H9 (cell line): Measurements from ENCODE around the gene CAPN3. TPM values are rescaled to one million over a fixed set of nuclear protein-coding genes. Genes with fewer than 3 reads are reported as not detected.

Experiments used
- DNase-seq: peaks from one replicate; pipeline ENCODE4 v3.0.0-alpha.2; 2017
- H2AFZ ChIP-seq: one replicate; pipeline ENCODE4 v1.6.1; 2013; ENCODE audit warnings: mild to moderate bottlenecking, low read length, control low read depth, moderate library complexity
- H2AK5ac ChIP-seq: 2 replicates; pipeline ENCODE4 v1.6.1; 2013; ENCODE audit warnings: low read length, control low read depth, mixed read lengths; ENCODE audit not compliant: insufficient read length
- H2BK120ac ChIP-seq: one replicate; pipeline ENCODE4 v1.6.1; 2013; ENCODE audit warnings: low read depth, mild to moderate bottlenecking, low read length, control low read depth, inconsistent platforms; ENCODE audit not compliant: poor library complexity, severe bottlenecking
- H2BK12ac ChIP-seq: 2 replicates; pipeline ENCODE4 v1.6.1; 2013; ENCODE audit warnings: low read length, control low read depth, mixed read lengths, low read depth; ENCODE audit not compliant: insufficient read length
- H2BK15ac ChIP-seq: 2 replicates; pipeline ENCODE4 v1.6.1; 2013; ENCODE audit warnings: low read depth, low read length, control low read depth
- H2BK20ac ChIP-seq: one replicate; pipeline ENCODE4 v1.6.1; 2013; ENCODE audit warnings: low read depth, mild to moderate bottlenecking, low read length, control low read depth, inconsistent platforms; ENCODE audit not compliant: poor library complexity, severe bottlenecking
- H2BK5ac ChIP-seq: 2 replicates; pipeline ENCODE4 v1.6.1; 2013; ENCODE audit warnings: low read length, control low read depth, mixed read lengths; ENCODE audit not compliant: insufficient read length
- H3K14ac ChIP-seq: 2 replicates; pipeline ENCODE4 v1.6.1; 2013; ENCODE audit warnings: low read length, control low read depth; ENCODE audit not compliant: insufficient read depth
- H3K18ac ChIP-seq: 2 replicates; pipeline ENCODE4 v1.6.1; 2013; ENCODE audit warnings: low read depth, mild to moderate bottlenecking, mixed read lengths, low read length, control low read depth; ENCODE audit not compliant: insufficient read length
- H3K23ac ChIP-seq: 2 replicates; pipeline ENCODE4 v1.6.1; 2013; ENCODE audit warnings: low read length, control low read depth, mixed read lengths, low read depth; ENCODE audit not compliant: insufficient read length
- H3K23me2 ChIP-seq: 2 replicates; pipeline ENCODE4 v1.6.1; 2013; ENCODE audit warnings: low read depth, mild to moderate bottlenecking, mixed read lengths, low read length, control low read depth; ENCODE audit not compliant: insufficient read length, poor library complexity, severe bottlenecking
- H3K27ac ChIP-seq: 2 replicates; pipeline ENCODE4 v1.5.1; 2013; ENCODE audit warnings: low read length, control low read depth, mixed read lengths, low read depth; ENCODE audit not compliant: insufficient read length
- H3K27me3 ChIP-seq: 2 replicates; pipeline ENCODE4 v1.6.1; 2013; ENCODE audit warnings: low read length, control low read depth, inconsistent platforms; ENCODE audit not compliant: insufficient read depth
- H3K4ac ChIP-seq: 2 replicates; pipeline ENCODE4 v1.6.1; 2013; ENCODE audit warnings: low read depth, mild to moderate bottlenecking, control low read depth, inconsistent platforms, low read length, moderate library complexity
- H3K4me1 ChIP-seq: 2 replicates; pipeline ENCODE4 v1.6.1; 2013; ENCODE audit warnings: low read length, control low read depth, inconsistent platforms; ENCODE audit not compliant: insufficient read depth
- H3K4me2 ChIP-seq: 2 replicates; pipeline ENCODE4 v1.6.1; 2013; ENCODE audit warnings: low read length, control low read depth, mixed read lengths; ENCODE audit not compliant: insufficient read length, insufficient read depth
- H3K56ac ChIP-seq: 2 replicates; pipeline ENCODE4 v1.6.1; 2013; ENCODE audit warnings: low read depth, mild to moderate bottlenecking, mixed read lengths, low read length, control low read depth; ENCODE audit not compliant: insufficient read length
- H3K79me1 ChIP-seq: 2 replicates; pipeline ENCODE4 v1.6.1; 2013; ENCODE audit warnings: low read depth, mild to moderate bottlenecking, moderate library complexity, low read length, control low read depth, inconsistent platforms; ENCODE audit not compliant: insufficient read depth, poor library complexity, severe bottlenecking
- H3K79me2 ChIP-seq: 2 replicates; pipeline ENCODE4 v1.6.1; 2013; ENCODE audit warnings: low read length, control low read depth, inconsistent platforms; ENCODE audit not compliant: insufficient read depth
- H3K9ac ChIP-seq: 2 replicates; pipeline ENCODE4 v1.6.1; 2013; ENCODE audit warnings: low read length, control low read depth, mixed read lengths; ENCODE audit not compliant: insufficient read length; ENCODE audit errors: extremely low read depth
- H3K9me3 ChIP-seq: one replicate; pipeline ENCODE4 v1.6.1; 2013; ENCODE audit warnings: low read depth, low read length, inconsistent platforms; ENCODE audit not compliant: control insufficient read depth
- H3T11ph ChIP-seq: one replicate; pipeline ENCODE4 v1.6.1; 2013; ENCODE audit warnings: mild to moderate bottlenecking, low read length, control low read depth, inconsistent platforms
- H4K20me1 ChIP-seq: one replicate; pipeline ENCODE4 v1.6.1; 2013; ENCODE audit not compliant: control insufficient read depth, insufficient read length, insufficient read depth
- H4K5ac ChIP-seq: 2 replicates; pipeline ENCODE4 v1.6.1; 2013; ENCODE audit warnings: low read depth, mild to moderate bottlenecking, mixed read lengths, low read length, control low read depth; ENCODE audit not compliant: insufficient read length
- H4K8ac ChIP-seq: replicated peaks from 2 replicates; pipeline ENCODE4 v1.6.1; 2013; ENCODE audit warnings: low read length, control low read depth, mixed read lengths, low read depth; ENCODE audit not compliant: insufficient read length
- H4K91ac ChIP-seq: 2 replicates; pipeline ENCODE4 v1.6.1; 2013; ENCODE audit warnings: low read depth, mild to moderate bottlenecking, moderate library complexity, mixed read lengths, low read length, control low read depth; ENCODE audit not compliant: insufficient read length
- H3K27ac Mint-ChIP-seq, 3 experiments: 2 replicates in 2 of 3; 3 replicates in 1 of 3; pipeline ENCODE4 v1.8.0; 2020 to 2021; ENCODE audit warnings: mixed read lengths in 3 of 3, mild to moderate bottlenecking in 1 of 3, moderate library complexity in 1 of 3
- H3K27me3 Mint-ChIP-seq: 2 replicates; pipeline ENCODE4 v1.8.0; 2021; ENCODE audit warnings: low read depth, mild to moderate bottlenecking, moderate library complexity, mixed read lengths
- H3K36me3 Mint-ChIP-seq, 3 experiments: 2 replicates in 2 of 3; 3 replicates in 1 of 3; pipeline ENCODE4 v1.8.0; 2020 to 2021; ENCODE audit warnings: low read depth in 3 of 3, mixed read lengths in 3 of 3; ENCODE audit not compliant: insufficient read depth in 1 of 3
- H3K4me1 Mint-ChIP-seq, 2 experiments: 2 replicates each; pipeline ENCODE4 v1.8.0; 2020; ENCODE audit warnings: mixed read lengths in 2 of 2
- H3K4me3 Mint-ChIP-seq, 2 experiments: 2 replicates in 1 of 2; 3 replicates in 1 of 2; pipeline ENCODE4 v1.8.0; 2020 to 2021; ENCODE audit warnings: mild to moderate bottlenecking in 2 of 2, mixed read lengths in 2 of 2, moderate library complexity in 1 of 2
- H3K9me3 Mint-ChIP-seq, 2 experiments: 2 replicates in 1 of 2; 3 replicates in 1 of 2; pipeline ENCODE4 v1.8.0; 2020; ENCODE audit warnings: mild to moderate bottlenecking in 2 of 2, mixed read lengths in 2 of 2, moderate library complexity in 1 of 2
- CTCF ChIP-seq: fragments of 200-600 bp; sonication (generic); conservative IDR thresholded peaks from 3 replicates; pipeline ENCODE4 v1.8.0; 2021; ENCODE audit warnings: antibody characterized with exemption, mild to moderate bottlenecking
- WGBS: extraction: QIAGEN DNeasy Blood & Tissue Kit; methylation state at CpG from one replicate; pipeline ENCODE4 v1.1.7; 2013; ENCODE audit warnings: missing lambda C conversion rate, low lambda C conversion rate, mixed read lengths; ENCODE audit not compliant: insufficient read length; ENCODE audit errors: extremely low coverage; 5-methylcytosine and 5-hydroxymethylcytosine counted together
- total RNA-seq: library from RNA; stranded (reverse); gene quantifications from 2 replicates; pipeline ENCODE4 v1.2.1, GENCODE V29; 2021

The CAPN3 gene
- total RNA-seq, 1 experiment from 2014 or later = 0.31 TPM

DNA sequence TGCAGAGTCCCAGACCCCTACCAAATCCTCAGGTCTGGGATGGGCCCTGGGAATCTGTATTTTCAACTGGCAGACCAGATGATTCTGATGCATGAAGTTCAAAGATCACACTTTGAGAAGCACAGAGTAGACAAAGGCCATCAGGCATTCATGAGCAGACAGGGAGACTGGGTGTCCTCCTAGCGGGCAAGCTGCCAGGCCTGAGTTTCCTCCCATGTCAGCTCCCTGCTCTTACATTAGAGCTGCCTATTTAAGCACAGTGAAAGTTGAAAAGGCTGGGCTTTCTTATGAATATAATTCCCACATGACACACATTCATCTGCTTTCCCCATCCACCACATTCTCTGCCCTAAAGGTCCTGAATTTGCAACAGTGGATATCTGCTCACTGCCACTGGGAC lies 14.0 kb downstream of the CAPN3 start:
- no peaks in the 10 kb centered on the region for H3K79me1 ChIP-seq
- H3K27ac ChIP-seq = no peak overlapping the region
- H3K4ac ChIP-seq = no peak overlapping the region
- H2BK20ac ChIP-seq = no peak overlapping the region
- Mint-ChIP-seq H3K4me3 (no peak overlapping the region), H3K36me3 (peaks cover 9 to 29% (median 17%) of the 10 kb centered on the region in 3 experiments), H3K4me1 (no peaks in the 10 kb centered on the region), H3K27ac (no peak overlapping the region), H3K27me3 (peaks cover 11% of the 10 kb centered on the region), H3K9me3 (peaks cover 32 to 34% of the 10 kb centered on the region in 2 experiments)
- H2AK5ac ChIP-seq = no peak overlapping the region
- H2AFZ ChIP-seq = no peak overlapping the region
- H4K20me1 ChIP-seq = no peaks in the 10 kb centered on the region
- H3T11ph ChIP-seq = no peak overlapping the region
- no CpG with 5 or more reads among the region's 1 CpG for WGBS
- no peaks in the 10 kb centered on the region for H3K27me3 ChIP-seq
- H2BK15ac ChIP-seq = no peak overlapping the region
- H3K4me1 ChIP-seq = no peaks in the 10 kb centered on the region
- H4K5ac ChIP-seq = no peak overlapping the region
- H3K14ac ChIP-seq = no peak overlapping the region
- H3K23me2 ChIP-seq = no peaks in the 10 kb centered on the region
- no peaks in the 10 kb centered on the region for H3K9me3 ChIP-seq
- H4K91ac ChIP-seq = no peak overlapping the region
- H3K18ac ChIP-seq = no peak overlapping the region
- H2BK5ac ChIP-seq = no peak overlapping the region
- H3K9ac ChIP-seq = no peak overlapping the region
- H3K79me2 ChIP-seq = no peaks in the 10 kb centered on the region
- no peak overlapping the region for H3K56ac ChIP-seq
- H2BK12ac ChIP-seq = no peak overlapping the region
- H3K23ac ChIP-seq = no peak overlapping the region
- no peak overlapping the region for H2BK120ac ChIP-seq
- H3K4me2 ChIP-seq = no peak overlapping the region
- no peak overlapping the region for H4K8ac ChIP-seq
- TF ChIP-seq CTCF = no peak
- no peak for DNase-seq
